ENCODE data around the gene MUC12. TPM values are rescaled to one million over a fixed set of nuclear protein-coding genes. Genes with fewer than 3 reads are reported as not detected.

MUC12 gene
- total and polyA plus RNA-seq, 2 of the 8 experiments (the other 6 are each of a cell fraction or from before 2014, with no cell fraction given): 7.7 to 16.2 TPM

DNA sequence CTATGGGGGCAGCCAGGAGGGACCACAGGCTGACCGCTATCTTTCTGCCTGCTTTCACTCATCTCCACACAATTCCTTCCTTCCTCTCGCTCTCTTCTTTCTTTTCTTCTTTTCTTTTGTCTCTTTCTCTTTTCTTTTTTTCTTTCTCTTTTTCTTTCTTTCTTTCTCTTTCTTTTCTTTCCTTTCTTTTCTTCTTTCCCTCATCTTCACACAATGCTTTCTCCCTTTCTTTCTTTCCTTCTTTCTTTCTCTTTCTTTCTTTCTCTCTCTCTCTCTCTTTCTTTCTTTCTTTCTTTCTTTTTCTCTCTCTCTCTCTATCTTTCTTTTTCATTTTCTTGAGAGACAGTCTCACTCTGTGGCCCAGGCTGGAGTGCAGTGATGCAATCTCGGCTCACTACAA lies 6.8 kb upstream of the MUC12 start (continued):
- no peak for TF ChIP-seq EP300 (IDR thresholded peaks at IDR 0.05; ENCODE audit: borderline replicate concordance in 1 of 2, low read depth in 2 of 2, low read length in 2 of 2)
- no peak for TF ChIP-seq YY1 (IDR thresholded peaks at IDR 0.05; ENCODE audit: low read depth, low read length)
- no peak for TF ChIP-seq CTBP2 (IDR thresholded peaks at IDR 0.05; ENCODE audit: borderline replicate concordance, insufficient read depth, insufficient read length, low read length)
